ENCODE data around the gene AMFR.
"Not testable (repeated sequence)": the region's sequence is repeated elsewhere in the genome, so short reads cannot be mapped to it uniquely, and the experiment has no call there.

AMFR gene

GRCh38 chr16:56388209-56388608 lies 37.1 kb downstream of the AMFR start:
- no peak for DNase-seq (ENCODE audit: low spot score)

GRCh38 chr16:56387396-56387795 lies 37.9 kb downstream of the AMFR start:
- no peak for DNase-seq (ENCODE audit: low spot score)

- DNase-seq (ENCODE audit: low spot score): no peak
These were observed 41.1 kb downstream of the AMFR start for GRCh38 chr16:56384074-56384721.

GRCh38 chr16:56382901-56383355 lies 42.4 kb downstream of the AMFR start:
- no peak for DNase-seq (ENCODE audit: low spot score)

GRCh38 chr16:56382459-56382858 lies 42.9 kb downstream of the AMFR start:
- DNase-seq (ENCODE audit: low spot score): no peak

GRCh38 chr16:56380778-56381485 lies 44.4 kb downstream of the AMFR start:
- DNase-seq (ENCODE audit: low spot score): not testable (repeated sequence)

- DNase-seq (ENCODE audit: low spot score): not testable (repeated sequence)
These were observed 46.3 kb downstream of the AMFR start for GRCh38 chr16:56379044-56379443.

- not testable (repeated sequence) for DNase-seq (ENCODE audit: low spot score)
These were observed 49.6 kb downstream of the AMFR start for GRCh38 chr16:56375792-56376191.

- DNase-seq (ENCODE audit: low spot score): no peak
These were observed 52.3 kb downstream of the AMFR start for GRCh38 chr16:56373003-56373402.

GRCh38 chr16:56372013-56372634 lies 53.2 kb downstream of the AMFR start:
- DNase-seq (ENCODE audit: low spot score): no peak

- no peak for DNase-seq (ENCODE audit: low spot score)
These were observed 53.7 kb downstream of the AMFR start for GRCh38 chr16:56371660-56371937.

- no peak for DNase-seq (ENCODE audit: low spot score)
These were observed 54.3 kb downstream of the AMFR start for GRCh38 chr16:56370875-56371659.

- DNase-seq (ENCODE audit: low spot score): no peak
These were observed 55.0 kb downstream of the AMFR start for GRCh38 chr16:56370185-56370874.

- DNase-seq (ENCODE audit: low spot score): no peak
These were observed 56.1 kb downstream of the AMFR start for GRCh38 chr16:56369202-56369601.

- no peak for DNase-seq (ENCODE audit: low spot score)
These were observed 56.8 kb downstream of the AMFR start for GRCh38 chr16:56368545-56368944.

GRCh38 chr16:56367764-56368163 lies 57.6 kb downstream of the AMFR start:
- DNase-seq (ENCODE audit: low spot score): no peak

- DNase-seq (ENCODE audit: low spot score): no peak
These were observed 58.4 kb downstream of the AMFR start for GRCh38 chr16:56366945-56367344.

- no peak for DNase-seq (ENCODE audit: low spot score)
These were observed 59.8 kb downstream of the AMFR start for GRCh38 chr16:56365552-56365951.

- no peak for DNase-seq (ENCODE audit: low spot score)
These were observed 60.5 kb downstream of the AMFR start for GRCh38 chr16:56364865-56365264.

GRCh38 chr16:56363781-56364565 lies 61.4 kb downstream of the AMFR start:
- DNase-seq (ENCODE audit: low spot score): no peak

- no peak for DNase-seq (ENCODE audit: low spot score)
These were observed 62.1 kb downstream of the AMFR start for GRCh38 chr16:56363181-56363716.

Measured in activated CD4-positive, alpha-beta T cell treated with anti-CD3 and anti-CD28 coated beads, Interleukin-2, Interleukin-4, amounts not matched to agents 100 ng/mL and 50 ng/mL, durations not matched to agents 16 hours and 8 hours (primary cell).